ENCODE results near the gene TRAK1.

TRAK1 gene

DNA sequence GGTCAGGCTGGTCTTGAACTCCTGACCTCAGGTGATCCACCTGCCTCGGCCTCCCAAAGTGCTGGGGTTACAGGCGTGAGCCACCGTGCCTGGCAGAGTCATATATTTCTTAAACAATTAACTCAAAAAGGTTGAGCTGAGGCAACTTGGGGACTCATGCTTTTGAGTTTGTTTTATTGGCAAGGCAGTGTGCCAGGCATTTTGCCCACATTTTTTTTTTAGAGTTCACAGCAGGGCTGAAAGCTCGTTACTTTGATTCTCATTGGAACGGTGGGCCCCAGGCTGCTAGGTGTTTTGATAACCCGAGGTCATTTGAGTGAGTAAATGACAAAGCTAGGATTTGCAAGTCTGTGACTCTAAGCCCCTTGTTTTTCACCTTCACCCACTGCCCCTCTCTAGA lies 98.6 kb downstream of the TRAK1 start:
- TF ChIP-seq CTCF (conservative IDR thresholded peaks at IDR 0.05; ENCODE audit: low read length): no peak
- H3K4me3 ChIP-seq (ENCODE audit: low read length): no peak overlapping the region
- no peak for DNase-seq (ENCODE audit: low read depth)

DNA sequence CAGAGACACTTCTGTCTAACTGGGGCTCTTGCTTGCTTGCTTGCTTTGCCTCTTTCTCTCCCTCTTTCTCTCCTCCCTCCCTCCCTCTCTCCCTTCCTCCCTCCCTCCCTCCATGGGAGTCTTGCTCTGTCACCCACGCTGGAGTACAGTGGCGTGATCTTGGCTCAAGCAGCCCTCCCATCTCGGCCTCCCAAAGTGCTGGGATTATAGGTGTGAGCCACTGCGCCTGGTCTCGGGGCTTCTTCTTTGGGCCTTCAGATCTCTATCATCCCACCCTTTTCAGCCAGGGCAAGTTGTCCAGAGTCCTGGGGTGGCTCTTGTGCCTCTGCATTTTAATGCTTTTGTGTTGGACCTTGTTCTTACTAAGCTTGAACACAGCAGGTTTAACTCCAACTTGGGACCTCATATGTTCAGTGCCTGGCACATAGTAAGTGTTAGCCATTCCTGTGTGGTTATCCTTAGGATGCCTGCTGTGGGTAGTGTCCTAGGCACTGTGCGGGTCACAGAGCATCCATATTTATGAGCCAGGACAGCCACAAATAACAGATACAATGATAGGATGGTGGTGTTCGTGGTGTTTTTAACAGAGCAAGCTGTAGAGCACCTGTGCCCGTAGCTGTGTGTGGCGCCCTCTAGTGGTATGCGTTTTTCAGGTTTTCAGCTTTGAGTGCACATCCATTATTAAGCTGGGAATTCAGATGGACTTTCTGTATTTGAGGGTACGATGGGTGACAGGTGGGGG lies 99.7 kb downstream of the TRAK1 start:
- no peak overlapping the region for H3K4me3 ChIP-seq (ENCODE audit: low read length)
- DNase-seq (ENCODE audit: low read depth): peak; percentile 49
- peak; percentile 85 for TF ChIP-seq CTCF (conservative IDR thresholded peaks at IDR 0.05; ENCODE audit: low read length)

DNA sequence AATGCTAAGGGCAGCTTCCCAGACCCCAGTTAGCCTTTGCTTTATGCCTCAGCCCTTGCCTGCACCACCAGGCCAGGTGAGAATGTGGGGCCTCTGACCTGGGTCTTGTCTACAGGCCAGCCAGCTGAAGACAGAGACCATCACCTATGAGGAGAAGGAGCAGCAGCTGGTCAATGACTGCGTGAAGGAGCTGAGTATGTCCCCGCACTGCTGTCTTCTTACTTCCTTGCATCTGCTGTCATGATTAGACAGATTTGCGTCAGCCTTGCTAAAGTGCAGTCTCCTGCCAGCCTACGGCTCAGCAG lies 100.2 kb downstream of the TRAK1 start:
- TF ChIP-seq CTCF (conservative IDR thresholded peaks at IDR 0.05; ENCODE audit: low read length): no peak
- no peak for DNase-seq (ENCODE audit: low read depth)

GRCh38 chr3:42192334-42193200 lies 101.4 kb downstream of the TRAK1 start:
- TF ChIP-seq CTCF (conservative IDR thresholded peaks at IDR 0.05; ENCODE audit: low read length): no peak
- peak; percentile 40 for DNase-seq (ENCODE audit: low read depth)
- no peak overlapping the region for H3K4me3 ChIP-seq (ENCODE audit: low read length)

More for the DNA sequence above, 100.2 kb downstream of the TRAK1 start:
- no peak overlapping the region for H3K4me3 ChIP-seq (ENCODE audit: low read length)

- DNase-seq (ENCODE audit: low read depth): no peak
- H3K4me3 ChIP-seq (ENCODE audit: low read length): no peak overlapping the region
Observed at GRCh38 chr3:42194943-42195510, 103.9 kb downstream of the TRAK1 start.

GRCh38 chr3:42195879-42196330 lies 104.7 kb downstream of the TRAK1 start:
- no peak overlapping the region for H3K4me3 ChIP-seq (ENCODE audit: low read length)
- no peak for DNase-seq (ENCODE audit: low read depth)
- TF ChIP-seq CTCF (conservative IDR thresholded peaks at IDR 0.05; ENCODE audit: low read length): no peak

More at GRCh38 chr3:42194943-42195510, 103.9 kb downstream of the TRAK1 start:
- TF ChIP-seq CTCF (conservative IDR thresholded peaks at IDR 0.05; ENCODE audit: low read length): no peak

Data from AG10803 (cell line).